Lower leg skin (tissue), 4 donors: ENCODE data around the gene SORCS1. TPM values are rescaled to one million over a fixed set of nuclear protein-coding genes. Genes with fewer than 3 reads are reported as not detected.

ENCODE experiments used
- DNase-seq, 2 donors: peaks; one replicate each; pipeline ENCODE4 v3.0.0-alpha.2; 2019; ENCODE audit warnings: low spot score in 2 of 2
- H3K4me3 ChIP-seq: fragments of 200-600 bp; sonication (generic); 2 replicates; pipeline ENCODE4 v1.5.1; 2017; ENCODE audit warnings: mild to moderate bottlenecking, low read depth; ENCODE audit not compliant: poor library complexity, severe bottlenecking
- POLR2A ChIP-seq, 2 donors: fragments of 450-650 bp; IDR thresholded peaks; one replicate each; pipeline ENCODE4 v1.6.1; 2016 to 2017; ENCODE audit warnings: antibody characterized with exemption in 2 of 2, mild to moderate bottlenecking in 1 of 2, moderate library complexity in 1 of 2
- WGBS, 2 donors: methylation state at CpG; one replicate each; pipeline ENCODE4 v1.1.5; 2018; 5-methylcytosine and 5-hydroxymethylcytosine counted together
- intact Hi-C: fragments of 100-400 bp; cut with DNase I; formaldehyde crosslinking; loops from one replicate; pipeline ENCODE4 v1.15.0; 2023; ENCODE audit warnings: low total_unique reads
- total RNA-seq, 4 donors: library from RNA; depleted of rRNA; stranded (reverse); fragments of >200 nt; gene quantifications; one replicate each; pipeline ENCODE4 v1.1.0, GENCODE V29; 2016
- TF ChIP-seq, protein P1 (sequence below), 3 donors: fragments of 450-650 bp; IDR thresholded peaks; one replicate each; pipeline ENCODE4 v1.5.1; 2016; ENCODE audit warnings: antibody characterized with exemption in 3 of 3, mild to moderate bottlenecking in 3 of 3, moderate library complexity in 2 of 3

The SORCS1 gene
- total RNA-seq, 4 donors from 2014 or later = 2.2 to 5.3 (median 2.9) TPM

DNA sequence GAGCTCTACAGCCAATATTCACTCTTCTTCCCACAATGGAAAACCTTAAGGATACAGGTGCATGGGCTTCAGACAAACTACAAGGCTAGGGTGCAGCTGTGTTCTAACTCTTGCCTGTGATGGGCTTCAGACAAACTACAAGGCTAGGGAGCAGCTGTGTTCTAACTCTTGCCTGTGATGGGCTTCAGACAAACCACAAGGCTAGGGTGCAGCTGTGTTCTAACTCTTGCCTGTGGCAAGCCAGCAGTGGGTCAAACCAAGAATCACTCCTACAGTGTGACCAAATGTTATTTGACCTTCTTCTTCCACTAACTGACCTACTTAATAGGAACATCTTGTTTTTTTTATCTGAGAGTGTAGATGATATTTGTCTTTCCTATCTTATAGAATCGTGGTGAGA lies 7.4 kb downstream of the SORCS1 start:
- intact Hi-C loops = no loop called here
- no peak for DNase-seq
- 80 to 89% methylated on average over 1 of the region's 1 CpG for WGBS, 2 donors

DNA sequence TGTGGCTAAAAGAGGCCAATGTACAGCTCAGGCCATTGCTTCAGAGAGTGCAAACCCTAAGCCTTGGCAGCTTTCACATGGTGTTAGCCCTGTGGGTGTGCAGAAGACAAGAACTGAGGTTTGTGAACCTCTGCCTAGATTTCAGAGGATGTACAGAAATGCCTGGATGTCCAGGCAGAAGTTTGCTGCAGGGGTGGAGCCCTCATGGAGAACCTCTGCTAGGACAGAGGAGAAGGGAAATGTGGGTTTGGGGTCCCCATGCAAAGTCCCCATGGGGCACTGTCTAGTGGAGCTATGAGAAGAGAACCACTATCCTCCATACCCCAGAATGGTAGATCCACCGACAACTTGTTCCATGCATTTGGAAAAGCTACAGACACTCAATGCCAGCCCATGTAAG lies 12.4 kb downstream of the SORCS1 start:
- H3K4me3 ChIP-seq = no peak overlapping the region
- DNase-seq = no peak
- WGBS, 2 donors = 91 to 92% methylated on average over 1 of the region's 1 CpG
- intact Hi-C loops = no loop called here
- no peak for TF ChIP-seq POLR2A (IDR thresholded peaks at IDR 0.05)
- TF ChIP-seq, protein P1, sequence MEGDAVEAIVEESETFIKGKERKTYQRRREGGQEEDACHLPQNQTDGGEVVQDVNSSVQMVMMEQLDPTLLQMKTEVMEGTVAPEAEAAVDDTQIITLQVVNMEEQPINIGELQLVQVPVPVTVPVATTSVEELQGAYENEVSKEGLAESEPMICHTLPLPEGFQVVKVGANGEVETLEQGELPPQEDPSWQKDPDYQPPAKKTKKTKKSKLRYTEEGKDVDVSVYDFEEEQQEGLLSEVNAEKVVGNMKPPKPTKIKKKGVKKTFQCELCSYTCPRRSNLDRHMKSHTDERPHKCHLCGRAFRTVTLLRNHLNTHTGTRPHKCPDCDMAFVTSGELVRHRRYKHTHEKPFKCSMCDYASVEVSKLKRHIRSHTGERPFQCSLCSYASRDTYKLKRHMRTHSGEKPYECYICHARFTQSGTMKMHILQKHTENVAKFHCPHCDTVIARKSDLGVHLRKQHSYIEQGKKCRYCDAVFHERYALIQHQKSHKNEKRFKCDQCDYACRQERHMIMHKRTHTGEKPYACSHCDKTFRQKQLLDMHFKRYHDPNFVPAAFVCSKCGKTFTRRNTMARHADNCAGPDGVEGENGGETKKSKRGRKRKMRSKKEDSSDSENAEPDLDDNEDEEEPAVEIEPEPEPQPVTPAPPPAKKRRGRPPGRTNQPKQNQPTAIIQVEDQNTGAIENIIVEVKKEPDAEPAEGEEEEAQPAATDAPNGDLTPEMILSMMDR (IDR thresholded peaks at IDR 0.05) = no peak

More for the DNA sequence above, 7.4 kb downstream of the SORCS1 start:
- TF ChIP-seq, protein P1 (IDR thresholded peaks at IDR 0.05) = no peak
- no peak for TF ChIP-seq POLR2A (IDR thresholded peaks at IDR 0.05)
- no peak overlapping the region for H3K4me3 ChIP-seq

DNA sequence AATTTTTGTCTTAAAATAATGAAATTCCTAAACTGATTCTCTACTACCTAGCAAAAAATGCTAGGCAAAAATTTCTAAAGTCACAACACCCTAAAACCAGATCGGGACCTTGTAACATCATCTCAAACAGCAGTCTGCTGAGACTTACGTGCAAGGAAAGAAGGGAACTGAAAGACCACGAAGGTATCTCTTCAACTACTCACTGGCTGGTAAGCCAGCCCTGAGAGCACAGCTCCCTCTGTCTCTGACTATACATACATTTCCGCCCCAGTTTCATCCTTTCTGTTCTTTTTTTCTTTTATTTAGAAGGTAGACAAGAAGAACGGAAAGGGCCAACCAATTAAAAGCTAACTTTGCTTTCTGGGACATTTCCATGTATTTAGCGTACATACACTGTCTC lies 15.6 kb downstream of the SORCS1 start:
- TF ChIP-seq, protein P1 (IDR thresholded peaks at IDR 0.05) = no peak
- no peak for TF ChIP-seq POLR2A (IDR thresholded peaks at IDR 0.05)
- DNase-seq = no peak
- H3K4me3 ChIP-seq = no peak overlapping the region
- WGBS, 2 donors = 89 to 91% methylated on average over 6 of the region's 6 CpGs
- intact Hi-C loops = no loop called here

DNA sequence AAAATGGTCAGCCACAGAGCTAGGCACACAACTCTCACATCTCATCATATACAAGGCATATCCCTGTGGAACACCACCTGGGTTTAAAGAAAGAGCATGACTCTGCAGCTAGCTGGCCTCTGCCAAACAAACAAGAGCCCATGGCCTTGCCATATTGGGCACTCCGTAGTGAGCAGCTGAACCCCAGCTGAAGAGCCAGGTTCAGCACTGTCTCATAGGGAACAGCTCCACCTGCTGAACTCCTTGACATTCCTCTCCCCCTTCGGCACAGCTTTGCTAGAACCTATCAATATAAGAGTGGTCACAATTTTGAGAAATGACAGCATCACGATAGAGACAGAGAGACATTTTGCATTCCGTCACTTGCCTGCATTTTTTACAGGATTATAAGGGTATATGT lies 20.0 kb downstream of the SORCS1 start:
- no peak overlapping the region for H3K4me3 ChIP-seq
- intact Hi-C loops = no loop called here
- TF ChIP-seq, protein P1 (IDR thresholded peaks at IDR 0.05) = no peak
- no peak for TF ChIP-seq POLR2A (IDR thresholded peaks at IDR 0.05)
- 38 to 40% methylated on average over 4 of the region's 4 CpGs for WGBS, 2 donors
- DNase-seq = no peak

DNA sequence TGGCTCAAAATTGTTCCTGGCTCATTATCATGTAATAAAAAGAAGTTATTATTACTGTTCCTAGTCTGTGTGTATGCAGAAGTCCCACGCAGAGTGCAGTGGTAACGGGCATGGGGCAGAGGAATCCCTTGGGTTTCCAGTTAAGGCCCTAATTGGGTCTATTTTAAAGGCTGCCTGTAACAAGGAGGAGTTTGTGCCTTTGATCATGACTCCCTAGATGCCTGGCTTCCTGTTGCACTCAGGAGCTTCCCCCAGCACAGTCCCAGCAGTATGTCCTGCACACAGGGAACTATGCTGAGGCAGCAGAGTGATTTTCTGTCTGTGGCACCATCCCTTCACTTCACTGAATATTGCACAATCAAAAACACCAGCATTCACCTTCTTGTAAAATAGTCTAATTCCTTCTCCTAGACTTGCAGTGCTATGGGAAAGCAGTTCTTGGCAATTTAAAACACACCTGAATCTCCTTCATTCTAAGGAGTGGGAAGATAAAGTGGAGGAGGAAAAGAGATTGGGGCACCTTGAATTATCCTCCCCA lies 22.9 kb downstream of the SORCS1 start:
- TF ChIP-seq POLR2A (IDR thresholded peaks at IDR 0.05) = no peak
- TF ChIP-seq, protein P1 (IDR thresholded peaks at IDR 0.05) = no peak
- intact Hi-C loops = no loop called here
- 41 to 46% methylated on average over 2 of the region's 2 CpGs for WGBS, 2 donors
- H3K4me3 ChIP-seq = no peak overlapping the region
- no peak for DNase-seq

DNA sequence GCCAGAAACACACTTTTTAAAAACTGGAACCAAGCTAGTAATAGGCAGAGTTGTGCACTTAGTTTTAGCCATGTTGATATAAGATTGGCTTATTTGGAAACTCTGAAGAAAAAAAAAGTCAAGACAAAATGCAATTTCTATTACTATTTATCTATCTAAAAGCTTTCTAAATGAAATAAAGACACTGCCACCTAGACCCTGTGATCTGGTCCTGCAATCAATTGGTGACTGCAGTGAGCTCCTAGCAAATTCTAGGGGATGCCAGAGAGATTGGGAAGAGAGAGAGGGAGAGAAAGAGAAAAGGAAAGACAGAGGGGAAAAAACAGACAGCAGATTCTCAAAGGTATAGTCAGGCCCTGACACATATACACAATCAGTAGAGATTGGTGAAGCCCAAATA lies 25.3 kb downstream of the SORCS1 start:
- intact Hi-C loops = no loop called here
- DNase-seq = no peak
- TF ChIP-seq POLR2A (IDR thresholded peaks at IDR 0.05) = no peak
- TF ChIP-seq, protein P1 (IDR thresholded peaks at IDR 0.05) = no peak
- no peak overlapping the region for H3K4me3 ChIP-seq
